GM18508 (cell line): ENCODE data around the gene PAQR9.

Source experiments
- ATAC-seq: cut with Tn5 transposase; IDR thresholded peaks from one replicate; pipeline ENCODE4 v1.9.1; 2021; ENCODE audit warnings: moderate number of reproducible peaks; ENCODE audit not compliant: insufficient read depth, unreplicated experiment

Gene PAQR9

DNA sequence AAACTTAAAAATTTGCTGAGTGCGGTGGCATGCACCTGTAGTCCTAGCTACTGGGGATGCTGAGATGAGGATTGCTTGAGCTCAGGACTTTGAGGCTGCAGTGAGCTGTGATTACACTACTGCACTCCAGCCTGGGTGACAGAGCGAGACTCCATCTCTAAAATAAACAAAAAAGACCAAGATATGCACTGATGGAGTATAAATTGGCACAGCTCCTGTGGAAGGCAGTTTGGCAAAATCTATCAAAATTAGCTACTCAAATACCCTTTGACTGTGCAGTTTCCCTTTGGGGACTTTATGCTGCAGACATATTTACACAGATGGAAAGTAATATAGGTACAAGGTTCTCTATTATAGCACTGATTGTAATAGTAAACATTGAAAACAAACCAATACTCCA, 19.8 kb upstream of the PAQR9 start:
- no peak for ATAC-seq

DNA sequence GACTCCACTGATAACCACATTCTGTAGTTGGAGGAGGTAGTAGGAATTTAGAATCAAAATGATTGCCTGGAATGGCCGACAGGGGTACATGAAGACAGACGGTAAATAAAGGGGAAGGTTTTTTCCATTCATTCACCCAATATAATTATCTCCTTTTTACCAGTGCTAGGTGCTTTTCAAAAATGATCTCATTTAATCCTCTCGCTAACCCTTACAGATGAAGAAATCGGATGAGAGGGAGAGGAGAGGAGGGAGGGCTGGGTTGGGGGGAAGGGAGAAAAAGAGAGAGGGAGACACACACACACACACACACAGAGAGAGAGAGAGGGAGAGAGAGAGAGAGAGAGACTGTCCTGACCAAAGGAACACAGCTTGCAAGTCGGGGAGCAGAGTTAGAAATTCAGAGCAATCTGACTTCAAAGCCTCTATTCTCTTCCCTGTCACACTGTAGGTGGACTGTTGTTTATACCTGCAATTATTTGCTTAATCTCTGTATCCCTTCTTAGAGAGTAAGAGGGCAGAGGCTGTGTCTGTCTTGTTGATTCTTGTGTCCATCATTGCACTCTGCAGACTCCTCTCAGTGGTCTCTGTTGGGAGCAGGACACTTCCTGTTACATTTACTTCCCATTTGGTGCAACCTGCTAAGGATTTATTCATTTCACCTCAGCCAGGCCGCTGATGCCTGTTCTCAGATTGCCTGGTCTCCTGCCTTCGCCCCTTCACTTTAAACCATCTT, 18.7 kb upstream of the PAQR9 start:
- ATAC-seq, result no peak

DNA sequence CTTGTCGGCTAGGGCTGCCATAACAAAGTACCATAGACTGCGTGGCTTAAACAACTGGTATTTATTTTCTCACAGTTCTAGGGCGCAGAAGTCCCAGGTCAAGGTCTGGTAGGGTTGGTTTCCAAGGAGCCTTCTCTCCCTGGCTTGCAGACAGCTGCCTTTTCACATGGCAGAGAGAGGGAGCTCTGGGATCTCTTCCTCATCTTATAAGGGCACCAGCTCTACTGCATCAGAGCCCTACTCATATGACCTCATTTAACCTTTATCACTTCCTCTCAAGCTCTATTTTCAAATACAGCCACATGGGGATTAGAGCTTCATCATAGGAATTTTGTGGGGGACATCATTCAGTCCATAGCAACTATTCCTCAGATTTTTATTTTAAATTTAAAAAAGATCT, 17.6 kb upstream of the PAQR9 start:
- ATAC-seq, result no peak

DNA sequence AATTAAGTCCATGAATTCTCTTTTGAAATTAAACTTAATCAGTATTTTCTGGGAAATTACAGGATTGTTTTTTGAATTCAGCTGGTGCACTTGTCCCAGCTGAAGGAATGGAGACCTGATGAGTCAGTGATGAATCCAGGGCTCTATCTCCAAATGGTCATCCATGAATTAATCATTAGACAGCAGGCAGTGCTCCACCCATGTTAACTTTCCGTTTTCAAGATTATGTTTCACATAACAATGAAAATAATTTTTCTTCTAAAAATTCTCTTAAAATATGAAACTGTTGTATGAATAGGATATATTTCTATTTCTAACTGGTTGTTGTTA, 13.9 kb upstream of the PAQR9 start:
- no peak for ATAC-seq

DNA sequence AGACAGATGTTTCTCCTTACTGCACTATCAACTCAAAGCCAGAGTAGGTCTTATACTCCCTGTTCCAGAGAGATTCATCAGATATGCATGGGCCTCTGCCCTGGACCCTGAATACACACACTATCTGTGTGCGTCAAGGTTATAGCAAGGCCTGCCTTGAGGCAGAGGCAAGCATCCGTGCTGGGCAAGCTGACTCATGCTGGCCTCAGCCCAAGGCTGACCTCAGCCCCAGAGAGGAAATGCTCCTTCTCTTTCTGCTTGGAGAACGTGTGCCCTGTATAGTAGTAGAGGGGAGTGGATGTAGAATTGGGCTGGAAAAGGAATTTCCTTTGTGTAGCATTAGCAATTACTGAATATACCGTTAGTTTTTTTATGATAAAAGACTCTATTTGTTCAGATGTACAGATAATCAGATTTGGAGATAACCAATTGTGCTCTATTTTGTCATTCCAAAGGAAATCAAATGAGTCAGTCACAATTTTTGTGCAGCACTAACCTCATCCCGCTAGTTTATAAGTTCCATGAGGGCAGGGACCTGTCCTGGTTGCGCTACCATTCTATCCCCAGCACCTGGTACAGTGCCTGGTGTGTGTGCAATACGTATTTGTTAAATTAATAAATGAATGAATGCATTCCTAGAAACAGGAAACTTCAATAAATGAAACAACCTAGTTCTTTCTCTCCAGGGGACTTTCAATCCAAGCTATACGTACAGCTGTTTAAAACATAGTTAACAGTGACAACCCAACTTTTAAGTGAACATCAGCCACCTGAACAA, 13.3 kb upstream of the PAQR9 start:
- no peak for ATAC-seq

DNA sequence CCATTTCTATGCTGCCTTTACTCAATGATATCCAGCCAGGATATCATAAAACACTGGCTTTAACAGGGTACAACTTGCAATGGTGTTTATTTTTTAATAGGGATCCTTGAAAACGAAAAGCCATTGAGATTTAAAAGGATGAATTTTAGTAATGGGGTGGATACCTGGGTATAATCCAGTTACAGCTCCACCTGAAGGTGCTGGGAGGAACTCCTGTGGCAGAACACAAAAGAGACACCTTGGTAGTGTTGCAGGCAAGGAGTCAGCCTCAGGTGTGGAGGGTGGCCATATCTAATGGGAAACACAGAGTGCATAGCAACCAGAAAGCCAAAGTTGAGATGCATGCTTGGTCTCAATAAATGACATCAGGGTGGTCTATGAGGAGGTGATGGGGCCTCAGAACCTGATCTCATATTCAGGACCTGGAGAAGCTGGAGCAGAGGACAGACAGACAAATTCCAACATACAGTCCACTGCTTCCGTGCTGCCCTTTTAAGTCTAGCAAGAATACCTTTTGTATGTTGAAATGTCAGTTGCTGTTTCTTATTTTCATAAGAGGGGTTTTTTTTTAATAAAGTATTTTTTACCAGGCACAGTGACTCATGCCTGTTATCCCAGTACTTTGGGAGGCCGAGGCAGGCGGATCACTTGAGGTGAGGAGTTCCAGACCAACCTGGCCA, 12.0 kb upstream of the PAQR9 start:
- no peak for ATAC-seq

DNA sequence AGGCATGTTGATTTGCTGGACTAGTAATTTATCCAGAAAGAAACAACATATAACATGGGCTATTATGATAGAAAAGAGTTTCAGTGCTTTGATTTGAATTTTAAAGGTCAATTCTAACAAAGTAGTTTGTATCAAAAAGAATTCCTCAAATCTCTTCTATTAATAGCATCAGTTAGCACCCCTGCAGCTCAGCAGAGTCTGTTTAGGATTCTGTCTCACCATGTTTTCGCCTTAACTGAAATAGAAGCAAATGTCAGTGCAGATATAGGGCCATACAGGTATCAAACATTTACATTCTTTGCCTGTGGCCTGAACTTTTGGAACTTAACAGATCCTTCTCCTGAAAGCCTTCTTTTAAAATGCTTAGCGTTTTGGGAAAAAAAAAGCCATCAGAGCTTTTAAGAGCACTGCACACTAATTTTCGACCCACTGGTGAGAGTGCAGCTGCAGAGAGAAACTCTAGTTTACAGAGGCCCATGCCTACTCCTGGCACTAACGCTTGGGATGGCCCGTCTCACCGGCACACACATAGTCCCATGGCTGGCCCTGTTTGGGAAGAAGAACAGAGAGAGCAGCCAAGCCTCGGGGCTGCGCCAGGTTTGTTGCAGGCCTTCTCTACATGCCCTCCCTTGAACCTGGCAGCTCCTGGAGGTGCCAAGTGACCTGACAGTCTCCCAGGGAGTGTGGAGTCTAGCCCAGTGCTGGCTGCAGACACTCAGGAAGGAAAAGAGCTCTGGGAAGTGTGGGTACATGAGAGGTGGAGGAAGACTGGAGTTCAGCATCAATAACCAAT, 9.9 kb upstream of the PAQR9 start:
- no peak for ATAC-seq

DNA sequence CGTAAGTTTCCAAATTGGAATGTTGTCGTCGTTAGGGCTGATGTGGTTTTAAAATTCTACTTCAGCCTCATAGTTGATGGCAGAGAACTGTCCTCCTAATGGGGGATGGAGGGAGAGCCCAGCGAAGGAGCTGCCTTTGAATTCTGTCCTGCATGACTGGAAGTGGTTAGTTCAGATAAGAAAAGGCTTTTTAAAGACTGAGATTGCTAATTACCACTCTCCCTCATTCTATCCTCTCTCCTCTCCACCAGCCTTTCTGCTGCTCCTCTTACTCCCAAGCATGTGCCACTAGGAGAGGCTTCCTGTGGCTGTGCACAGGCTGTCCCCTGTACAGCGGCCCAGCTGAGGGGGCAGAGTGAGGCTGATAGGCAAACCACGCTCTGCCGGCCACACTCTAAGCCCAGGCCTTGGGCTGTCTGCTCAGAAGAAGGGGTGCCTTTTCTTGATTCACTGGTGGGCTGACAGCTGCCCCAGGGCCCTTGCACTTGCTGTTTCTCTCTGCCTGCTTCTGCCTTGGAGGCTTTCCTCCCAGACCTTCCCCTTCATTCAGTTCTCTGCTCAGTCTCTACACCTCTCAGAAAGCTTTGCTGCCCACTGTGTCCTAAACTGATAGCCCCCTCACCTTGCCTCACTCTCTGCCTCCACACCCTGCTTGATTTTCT, 8.7 kb upstream of the PAQR9 start:
- no peak for ATAC-seq

DNA sequence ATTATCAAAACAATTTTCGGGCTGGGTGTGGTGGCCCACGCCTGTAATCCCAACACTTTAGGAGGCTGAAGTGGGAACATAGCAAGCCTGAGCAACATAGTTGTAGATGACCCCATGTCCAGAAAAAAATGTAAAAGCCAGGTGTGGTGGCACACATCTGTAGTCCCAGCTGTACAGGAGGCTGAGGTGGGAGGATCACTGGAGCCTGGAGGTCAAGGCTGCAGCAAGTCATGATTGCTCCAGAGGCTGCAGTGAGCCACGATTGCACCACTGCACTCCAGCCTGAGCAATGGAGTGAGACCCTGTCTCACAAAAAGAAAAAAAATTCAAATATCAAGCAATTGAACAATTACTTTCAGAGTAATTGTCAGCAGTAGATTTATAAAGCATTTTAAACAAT, 8.0 kb upstream of the PAQR9 start:
- no peak for ATAC-seq

DNA sequence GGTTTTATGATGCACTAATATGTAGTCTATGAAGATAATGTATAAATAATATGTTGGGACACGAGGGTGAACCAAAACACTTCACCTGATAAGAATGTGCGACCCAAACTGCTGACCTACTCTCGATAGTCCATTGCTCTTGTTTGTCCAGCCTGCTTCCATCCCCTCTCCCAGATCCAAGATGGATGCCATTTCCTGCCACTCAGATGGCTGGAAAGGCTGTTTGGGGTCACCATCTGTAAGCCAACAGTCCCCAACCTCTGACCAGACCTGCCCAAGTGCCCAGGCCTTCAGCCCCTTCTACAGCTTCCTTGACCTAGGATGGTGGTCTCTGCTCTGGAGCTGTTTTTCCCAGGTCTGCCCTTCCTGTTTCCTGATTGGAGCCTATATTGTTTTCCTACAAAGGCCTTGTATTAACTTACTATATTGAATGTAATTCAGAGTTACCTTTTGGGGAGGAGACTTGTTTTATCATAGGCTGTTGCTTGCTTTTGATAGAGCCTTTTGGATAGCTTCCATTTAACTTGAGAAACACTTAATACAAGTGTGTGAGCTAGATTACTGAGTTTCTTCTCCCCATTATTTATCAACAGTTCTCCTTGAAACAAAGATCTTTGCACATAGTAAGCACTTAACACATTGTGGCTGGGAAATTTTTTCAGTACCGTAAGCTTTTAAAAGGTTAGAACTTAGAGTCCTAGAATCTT, 5.0 kb upstream of the PAQR9 start:
- ATAC-seq, result no peak

DNA sequence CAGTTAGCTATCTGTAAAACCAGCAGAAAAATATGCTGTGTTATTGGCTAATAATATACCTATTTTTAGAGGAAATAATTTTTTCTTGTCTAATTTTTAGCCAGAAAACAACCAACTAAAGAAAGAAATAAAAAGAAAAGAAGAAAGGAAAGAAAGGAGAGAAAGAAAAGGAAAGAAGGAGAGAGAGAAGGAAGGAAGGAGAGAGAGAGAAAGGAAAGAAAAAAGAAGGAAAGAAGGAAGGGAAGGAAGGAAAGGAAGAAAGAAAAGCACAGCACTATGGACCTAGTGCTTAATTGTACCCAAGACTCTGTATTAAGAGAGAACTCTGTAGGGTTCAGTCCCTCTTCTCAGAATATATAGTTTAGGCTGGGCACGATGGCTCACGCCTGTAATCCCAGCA, 3.3 kb upstream of the PAQR9 start:
- no peak for ATAC-seq

DNA sequence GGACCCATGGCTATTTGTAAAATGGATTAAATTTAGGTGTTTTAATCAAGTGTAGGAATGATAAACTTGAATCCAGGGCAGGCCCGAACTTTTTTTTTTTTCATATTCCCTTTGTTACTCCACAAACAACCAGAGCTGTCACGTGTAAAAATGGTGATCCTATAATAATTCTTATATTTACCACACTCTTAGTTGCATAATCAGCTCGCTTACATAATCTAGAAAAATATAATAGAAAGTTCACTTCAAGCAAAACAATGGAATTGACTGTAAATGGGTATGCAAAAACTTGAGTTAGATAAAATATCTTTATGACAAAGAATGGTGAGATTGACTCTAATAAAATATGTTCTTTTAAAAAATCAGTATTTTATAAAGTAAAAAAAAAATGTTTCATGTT, 2.1 kb upstream of the PAQR9 start:
- ATAC-seq, result no peak

DNA sequence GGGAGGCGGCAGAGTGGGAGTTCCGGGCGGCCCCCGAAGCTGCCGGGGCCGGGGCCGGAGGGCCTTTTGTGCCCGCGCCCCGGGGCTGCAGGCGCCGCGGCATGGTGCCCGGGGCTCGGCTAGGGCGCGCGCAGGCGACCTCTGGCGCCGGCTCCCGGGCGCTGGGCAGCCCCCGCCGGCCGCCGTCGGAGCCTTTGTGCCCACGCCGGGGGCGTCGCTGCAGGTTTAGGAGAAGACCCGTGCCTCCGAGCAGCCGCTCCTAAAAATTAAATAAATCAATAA, 299 bp downstream of the PAQR9 start:
- ATAC-seq, result no peak

DNA sequence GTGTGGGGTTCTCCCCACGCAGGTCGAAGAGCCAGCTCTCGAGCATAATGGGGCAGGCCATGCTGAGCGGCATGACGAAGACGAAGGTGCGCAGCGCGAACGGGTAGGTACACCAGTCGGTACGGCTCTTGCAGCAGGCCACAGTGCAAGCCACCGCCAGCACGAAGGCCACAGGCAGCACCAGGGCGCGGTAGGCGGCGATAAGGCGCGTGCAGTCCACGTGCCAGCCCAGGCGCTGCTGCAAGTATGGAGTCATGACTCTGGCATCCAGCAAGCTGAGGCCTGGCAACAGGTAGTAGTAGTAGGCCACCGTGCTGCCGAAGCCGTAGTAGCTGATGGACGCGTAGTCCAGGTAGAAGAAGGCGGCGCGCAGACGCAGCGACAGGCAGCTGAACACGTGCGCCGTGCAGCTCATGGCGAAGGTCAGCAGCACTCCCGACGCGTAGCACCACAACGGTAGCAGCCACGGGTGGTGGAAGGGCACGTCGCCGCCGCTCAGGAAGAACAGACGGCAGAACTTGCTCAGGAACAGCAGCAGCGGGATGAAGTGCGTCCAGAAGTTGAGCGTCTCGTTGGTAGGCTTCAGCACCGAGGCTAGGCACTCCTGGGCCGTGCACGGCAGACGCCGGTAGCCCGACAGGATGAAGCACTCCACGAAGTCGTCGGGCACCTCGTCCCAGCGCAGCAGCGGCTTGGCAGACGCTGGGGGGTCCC, 797 bp downstream of the PAQR9 start:
- ATAC-seq, result no peak

DNA sequence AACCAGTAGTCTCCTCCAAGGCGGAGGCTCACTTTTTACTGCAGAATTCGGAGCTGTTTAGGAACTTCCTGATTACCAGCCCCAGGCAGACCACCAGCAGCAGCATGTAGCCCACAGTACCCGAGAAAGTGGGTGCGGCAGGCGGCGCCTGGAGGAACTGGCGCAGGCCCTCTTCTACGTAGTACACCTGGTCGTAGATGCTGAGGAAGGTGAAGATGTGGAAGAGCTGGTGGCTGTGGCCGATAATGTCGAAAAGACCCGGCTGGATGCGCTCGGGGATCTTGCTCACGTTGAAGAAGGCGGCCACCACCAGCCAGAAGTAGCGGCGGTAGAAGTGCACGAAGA, 1.3 kb downstream of the PAQR9 start:
- ATAC-seq, result no peak

DNA sequence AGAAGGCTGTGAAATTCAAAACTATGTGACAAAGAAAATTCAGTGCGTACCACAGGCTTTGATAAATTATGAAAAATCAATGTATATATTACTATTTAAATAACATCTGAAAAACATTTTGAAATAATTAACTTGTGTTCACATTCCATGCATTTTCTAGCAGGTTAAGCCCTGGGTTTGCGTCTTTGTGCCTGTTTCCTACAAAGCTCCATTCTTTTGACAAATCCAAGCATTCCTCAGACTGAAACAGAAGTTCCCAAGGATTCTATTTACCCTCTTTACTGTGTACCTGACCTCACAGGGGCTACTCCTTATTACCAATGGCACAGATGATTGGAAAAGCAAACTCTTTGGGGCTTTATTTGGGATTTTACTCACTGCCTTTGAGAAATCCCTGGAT, 1.9 kb downstream of the PAQR9 start:
- ATAC-seq, result no peak

DNA sequence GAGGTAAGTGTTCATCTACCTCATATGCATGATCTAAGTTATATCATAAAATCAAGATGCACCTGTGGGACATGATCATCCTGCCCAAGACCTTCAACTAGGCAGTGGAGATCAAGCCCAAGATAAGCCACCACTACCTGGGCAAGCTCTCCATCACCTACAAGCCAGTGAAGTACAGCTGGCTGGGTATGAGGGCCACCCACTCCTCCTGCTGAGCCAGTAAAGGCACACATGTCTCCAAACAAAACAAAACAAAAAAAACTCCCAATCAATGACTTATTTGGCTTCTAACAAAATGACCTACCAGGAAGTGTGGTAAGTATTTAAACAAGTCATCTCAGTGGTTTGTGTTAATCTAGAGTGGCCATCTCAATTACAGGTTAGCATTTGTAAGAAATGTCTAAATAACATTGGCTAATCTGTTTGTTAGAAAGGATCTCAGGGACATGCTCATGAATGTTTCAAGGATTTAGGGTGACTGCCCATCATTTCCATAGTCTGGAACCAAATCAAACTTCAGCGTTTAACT, 3.1 kb downstream of the PAQR9 start:
- ATAC-seq, result no peak

DNA sequence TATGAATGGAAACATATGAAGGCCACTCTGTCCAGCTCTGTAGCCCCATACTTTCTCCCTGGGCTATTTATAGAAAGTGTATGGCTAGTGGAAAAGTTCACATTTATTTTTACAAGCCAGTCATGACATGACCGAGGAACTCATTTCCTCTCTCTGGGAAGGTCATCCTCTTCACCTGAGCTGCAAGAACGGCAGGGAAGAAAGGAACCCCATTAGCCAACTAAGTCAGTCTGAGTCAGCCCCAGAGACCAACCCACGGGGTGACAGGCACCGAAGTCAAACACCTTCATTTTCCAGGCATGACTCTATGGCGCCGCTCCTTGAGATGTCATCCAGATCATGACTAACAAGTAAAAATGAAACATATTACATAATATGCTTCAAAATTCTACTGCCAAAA, 4.8 kb downstream of the PAQR9 start:
- ATAC-seq, result no peak

DNA sequence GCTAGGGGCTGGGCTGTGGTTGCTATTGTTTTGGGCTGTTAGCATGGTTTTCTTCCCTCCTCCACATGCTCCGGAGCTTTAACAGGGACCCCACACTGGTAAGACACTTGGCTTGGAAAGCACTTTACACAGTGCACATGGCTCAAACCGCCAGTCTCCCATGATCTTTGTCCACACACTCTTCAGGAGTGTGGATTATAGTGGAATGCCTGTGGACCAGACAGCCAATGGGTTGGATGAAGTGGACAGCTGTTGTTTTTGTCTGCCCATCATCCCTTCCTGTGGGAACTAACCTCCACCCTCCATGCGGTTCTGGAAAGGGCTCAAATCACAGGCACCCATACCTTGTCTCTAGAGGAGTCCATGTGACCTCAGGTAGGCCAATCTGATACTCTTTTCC, 10.0 kb downstream of the PAQR9 start:
- no peak for ATAC-seq
